Measurements from ENCODE around the gene TACO1. TPM values are rescaled to one million over a fixed set of nuclear protein-coding genes. Genes with fewer than 3 reads are reported as not detected.

TACO1 gene
- total RNA-seq, 1 donor from 2014 or later: 18.4 TPM

- intact Hi-C loops (cut with micrococcal nuclease): no loop called here
These were observed 2.4 kb upstream of the TACO1 start for GRCh38 chr17:63598281-63598680.

GRCh38 chr17:63601439-63602371 is 1.0 kb downstream of the TACO1 start:
- intact Hi-C loops (cut with micrococcal nuclease): no loop called here

GRCh38 chr17:63609816-63610573 is 9.3 kb downstream of the TACO1 start:
- intact Hi-C loops (cut with micrococcal nuclease): no loop called here

GRCh38 chr17:63610854-63611253 is 10.2 kb downstream of the TACO1 start:
- intact Hi-C loops (cut with micrococcal nuclease): no loop called here

- intact Hi-C loops (cut with micrococcal nuclease): no loop called here
These were observed 10.7 kb downstream of the TACO1 start for GRCh38 chr17:63611354-63611753.

GRCh38 chr17:63613663-63614062 is 13.0 kb downstream of the TACO1 start:
- intact Hi-C loops (cut with micrococcal nuclease): loop anchor here (2.0 kb wide), 1 partner anchor 135 kb away; no protein-coding TSS in a partner anchor

- intact Hi-C loops (cut with micrococcal nuclease): loop anchor here (5.0 kb wide), 1 partner anchor 886 kb away; the partner anchor contains the start of genes CEP95 and DDX5
These were observed 20.6 kb downstream of the TACO1 start for GRCh38 chr17:63621229-63621683.

- intact Hi-C loops (cut with micrococcal nuclease): loop anchor here (1.0 to 5.0 kb wide), 8 partner anchors 22 to 885 kb away; partner anchors contain the start of genes CEP95, DCAF7, DDX42 and DDX5
These were observed 21.2 kb downstream of the TACO1 start, which contains the start of gene MAP3K3 for GRCh38 chr17:63621684-63622573. TSS of gene MAP3K3 (plus strand) at chr17:63622417. CDS start at chr17:63622760, 343 bp downstream.

GRCh38 chr17:63622574-63623390 is 22.1 kb downstream of the TACO1 start:
- intact Hi-C loops (cut with micrococcal nuclease): loop anchor here (1.0 to 5.0 kb wide), 9 partner anchors 22 to 885 kb away; partner anchors contain the start of genes CEP95, DCAF7, DDX42 and DDX5

- intact Hi-C loops (cut with micrococcal nuclease): loop anchor here (1.0 to 5.0 kb wide), 4 partner anchors 75 to 883 kb away; partner anchors contain the start of genes CEP95, DDX5 and SMARCD2
These were observed 23.3 kb downstream of the TACO1 start for GRCh38 chr17:63623786-63624530.

- intact Hi-C loops (cut with micrococcal nuclease): loop anchor here (5.0 kb wide), 1 partner anchor 883 kb away; the partner anchor contains the start of genes CEP95 and DDX5
These were observed 23.8 kb downstream of the TACO1 start for GRCh38 chr17:63624531-63624880.

- intact Hi-C loops (cut with micrococcal nuclease): no loop called here
These were observed 26.0 kb downstream of the TACO1 start for GRCh38 chr17:63626551-63627180.

GRCh38 chr17:63629627-63630026 is 28.9 kb downstream of the TACO1 start:
- intact Hi-C loops (cut with micrococcal nuclease): no loop called here

GRCh38 chr17:63631062-63631461 is 30.4 kb downstream of the TACO1 start:
- intact Hi-C loops (cut with micrococcal nuclease): no loop called here

GRCh38 chr17:63631626-63632025 is 30.9 kb downstream of the TACO1 start:
- intact Hi-C loops (cut with micrococcal nuclease): no loop called here

GRCh38 chr17:63633742-63634141 is 33.0 kb downstream of the TACO1 start:
- intact Hi-C loops (cut with micrococcal nuclease): no loop called here

- intact Hi-C loops (cut with micrococcal nuclease): no loop called here
These were observed 33.5 kb downstream of the TACO1 start for GRCh38 chr17:63634163-63634562.

- intact Hi-C loops (cut with micrococcal nuclease): no loop called here
These were observed 34.1 kb downstream of the TACO1 start for GRCh38 chr17:63634816-63635215.

Measured in T-helper 2 cell treated with Interferon-gamma antibody and Interleukin-4, amounts not matched to agents 100 ng/mL and 5 ng/mL, for 36 hours (primary cell).